CD14-positive monocyte (primary cell): ENCODE results near the gene ERG. TPM values are rescaled to one million over a fixed set of nuclear protein-coding genes. Genes with fewer than 3 reads are reported as not detected.

Experiments used
- DNase-seq, 3 donors: peaks; one replicate each; pipeline ENCODE4 v3.0.0-alpha.2; 2011 to 2022
- H2AFZ ChIP-seq: 2 replicates; pipeline ENCODE4 v1.6.0; 2012; ENCODE audit warnings: mild to moderate bottlenecking, low read depth, low read length, inconsistent platforms; ENCODE audit not compliant: insufficient read depth, poor library complexity, severe bottlenecking
- H3K27ac ChIP-seq, 2 donors: 1 replicate in 1 of 2; 2 replicates in 1 of 2; pipeline ENCODE4 v1.5.1; 2012 to 2013; ENCODE audit warnings: low read length in 2 of 2, control low read depth in 1 of 2, inconsistent platforms in 1 of 2, low read depth in 1 of 2, mild to moderate bottlenecking in 1 of 2
- H3K27me3 ChIP-seq, 2 donors: one replicate each; pipeline versions ENCODE4 v1.6.0 to v1.6.1; 2011 to 2013; ENCODE audit warnings: low read length in 2 of 2; ENCODE audit not compliant: control insufficient read depth in 2 of 2, insufficient read depth in 2 of 2
- H3K36me3 ChIP-seq, 2 donors: replicated peaks in 1 of 2; 1 replicate in 1 of 2; 2 replicates in 1 of 2; pipeline versions ENCODE4 v1.5.1 to v1.6.1; 2012 to 2013; ENCODE audit warnings: low read length in 2 of 2, control low read depth in 1 of 2, inconsistent platforms in 1 of 2, mild to moderate bottlenecking in 1 of 2; ENCODE audit not compliant: insufficient read depth in 2 of 2, control insufficient read depth in 1 of 2
- H3K4me1 ChIP-seq, 2 donors: 1 replicate in 1 of 2; 2 replicates in 1 of 2; pipeline versions ENCODE4 v1.5.1 to v1.6.1; 2012 to 2013; ENCODE audit warnings: low read length in 2 of 2, control low read depth in 1 of 2, inconsistent platforms in 1 of 2, mild to moderate bottlenecking in 1 of 2, moderate library complexity in 1 of 2; ENCODE audit not compliant: insufficient read depth in 2 of 2, control insufficient read depth in 1 of 2
- H3K4me2 ChIP-seq: replicated peaks from 2 replicates; pipeline ENCODE3; 2012; ENCODE audit warnings: low read length, moderate library complexity, mild to moderate bottlenecking; ENCODE audit not compliant: poor library complexity, severe bottlenecking; ENCODE audit errors: extremely low read depth
- H3K4me3 ChIP-seq, 3 experiments: fragments of 200-600 bp in 1 of 3; sonication (generic) in 1 of 3; replicated peaks in 1 of 3; 1 replicate in 2 of 3; 2 replicates in 1 of 3; pipeline ENCODE4 v1.5.1; 2011 to 2013; ENCODE audit warnings: low read length in 3 of 3, mild to moderate bottlenecking in 3 of 3, control low read depth in 2 of 3, low read depth in 2 of 3, inconsistent platforms in 1 of 3, moderate library complexity in 1 of 3
- H3K79me2 ChIP-seq: 2 replicates; pipeline ENCODE4 v1.6.0; 2012; ENCODE audit warnings: mild to moderate bottlenecking, control low read depth, inconsistent platforms, low read length, moderate library complexity; ENCODE audit not compliant: insufficient read depth
- H3K9ac ChIP-seq: 2 replicates; pipeline ENCODE4 v1.6.0; 2017; ENCODE audit warnings: low read length, mild to moderate bottlenecking; ENCODE audit not compliant: insufficient read depth, poor library complexity, severe bottlenecking
- H3K9me3 ChIP-seq, 2 donors: replicated peaks in 1 of 2; 1 replicate in 1 of 2; 2 replicates in 1 of 2; pipeline versions ENCODE4 v1.5.1 to v1.6.1; 2012 to 2013; ENCODE audit warnings: low read length in 2 of 2, control low read depth in 1 of 2; ENCODE audit not compliant: control insufficient read depth in 1 of 2, insufficient read depth in 1 of 2
- H4K20me1 ChIP-seq: 2 replicates; pipeline ENCODE4 v1.6.0; 2012; ENCODE audit warnings: mild to moderate bottlenecking, low read length, control low read depth, moderate library complexity; ENCODE audit not compliant: insufficient read depth
- H3K27ac Mint-ChIP-seq, 7 donors: one replicate each; pipeline ENCODE4 v1.8.0; 2020; ENCODE audit warnings: mild to moderate bottlenecking in 7 of 7, mixed read lengths in 7 of 7, moderate library complexity in 6 of 7, inconsistent platforms in 2 of 7
- H3K27me3 Mint-ChIP-seq, 3 donors: one replicate each; pipeline ENCODE4 v1.8.0; 2021 to 2022; ENCODE audit warnings: low read depth in 3 of 3, mild to moderate bottlenecking in 3 of 3, mixed read lengths in 3 of 3, moderate library complexity in 3 of 3, inconsistent platforms in 1 of 3
- H3K36me3 Mint-ChIP-seq, 2 donors: one replicate each; pipeline ENCODE4 v1.8.0; 2020; ENCODE audit warnings: mixed read lengths in 2 of 2, inconsistent platforms in 1 of 2, mild to moderate bottlenecking in 1 of 2
- H3K4me1 Mint-ChIP-seq: one replicate; pipeline ENCODE4 v1.8.0; 2020; ENCODE audit warnings: mild to moderate bottlenecking, mixed read lengths
- H3K4me3 Mint-ChIP-seq, 2 donors: one replicate each; pipeline ENCODE4 v1.8.0; 2020; ENCODE audit warnings: mild to moderate bottlenecking in 2 of 2, mixed read lengths in 2 of 2, moderate library complexity in 1 of 2
- H3K9me3 Mint-ChIP-seq, 7 donors: one replicate each; pipeline ENCODE4 v1.8.0; 2020 to 2022; ENCODE audit warnings: mixed read lengths in 7 of 7, mild to moderate bottlenecking in 6 of 7, moderate library complexity in 6 of 7, inconsistent platforms in 2 of 7
- WGBS: methylation state at CpG from one replicate; pipeline ENCODE4 v1.1.5; 2013; ENCODE audit warnings: missing lambda C conversion rate; ENCODE audit not compliant: insufficient coverage; 5-methylcytosine and 5-hydroxymethylcytosine counted together
- intact Hi-C, 2 donors: fragments of 100-400 bp; cut with micrococcal nuclease; formaldehyde crosslinking; loops; one replicate each; pipeline versions ENCODE4 v1.15.0 to v1.15.1; 2023
- polyA plus RNA-seq, 3 donors: library from polyadenylated mRNA; depleted of rRNA in 1 of 3; unstranded in 2 of 3; stranded (reverse) in 1 of 3; fragments of 300-500 nt in 2 of 3; fragments of >200 nt in 1 of 3; fragmentation: Illumina TruSeq in 2 of 3; gene quantifications; 1 replicate in 2 of 3; 2 replicates in 1 of 3; pipeline ENCODE4 v1.2.3, GENCODE V29; 2012 to 2021
- TF ChIP-seq, protein P1 (sequence below): fragments of 200-600 bp; IDR thresholded peaks from one replicate; pipeline ENCODE4 v1.8.0; 2022; ENCODE audit warnings: antibody characterized with exemption, mild to moderate bottlenecking

Gene ERG
- polyA plus RNA-seq, 3 donors: 0.16 to 0.22 TPM; not detected in 1

GRCh38 chr21:38542263-38542662 is 44.0 kb upstream of the ERG start:
- DNase-seq: no peak
- Mint-ChIP-seq H3K27ac (no peak overlapping the region), H3K9me3 (no peaks in the 10 kb centered on the region), H3K4me1 (no peaks in the 10 kb centered on the region), H3K4me3 (no peak overlapping the region), H3K27me3 (no peaks in the 10 kb centered on the region), H3K36me3 (no peaks in the 10 kb centered on the region)
- TF ChIP-seq, protein P1, sequence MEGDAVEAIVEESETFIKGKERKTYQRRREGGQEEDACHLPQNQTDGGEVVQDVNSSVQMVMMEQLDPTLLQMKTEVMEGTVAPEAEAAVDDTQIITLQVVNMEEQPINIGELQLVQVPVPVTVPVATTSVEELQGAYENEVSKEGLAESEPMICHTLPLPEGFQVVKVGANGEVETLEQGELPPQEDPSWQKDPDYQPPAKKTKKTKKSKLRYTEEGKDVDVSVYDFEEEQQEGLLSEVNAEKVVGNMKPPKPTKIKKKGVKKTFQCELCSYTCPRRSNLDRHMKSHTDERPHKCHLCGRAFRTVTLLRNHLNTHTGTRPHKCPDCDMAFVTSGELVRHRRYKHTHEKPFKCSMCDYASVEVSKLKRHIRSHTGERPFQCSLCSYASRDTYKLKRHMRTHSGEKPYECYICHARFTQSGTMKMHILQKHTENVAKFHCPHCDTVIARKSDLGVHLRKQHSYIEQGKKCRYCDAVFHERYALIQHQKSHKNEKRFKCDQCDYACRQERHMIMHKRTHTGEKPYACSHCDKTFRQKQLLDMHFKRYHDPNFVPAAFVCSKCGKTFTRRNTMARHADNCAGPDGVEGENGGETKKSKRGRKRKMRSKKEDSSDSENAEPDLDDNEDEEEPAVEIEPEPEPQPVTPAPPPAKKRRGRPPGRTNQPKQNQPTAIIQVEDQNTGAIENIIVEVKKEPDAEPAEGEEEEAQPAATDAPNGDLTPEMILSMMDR: no peak
- H3K4me2 ChIP-seq: no peak overlapping the region
- 96% methylated on average over 4 of the region's 4 CpGs for WGBS
- H3K36me3 ChIP-seq: no peaks in the 10 kb centered on the region
- no peak overlapping the region for H3K4me3 ChIP-seq
- no peak overlapping the region for H3K27ac ChIP-seq
- H3K9me3 ChIP-seq: no peaks in the 10 kb centered on the region
- no peaks in the 10 kb centered on the region for H3K4me1 ChIP-seq
- no peak overlapping the region for H2AFZ ChIP-seq
- H4K20me1 ChIP-seq: no peaks in the 10 kb centered on the region
- no peaks in the 10 kb centered on the region for H3K27me3 ChIP-seq
- no peak overlapping the region for H3K9ac ChIP-seq
- H3K79me2 ChIP-seq: no peaks in the 10 kb centered on the region
- intact Hi-C loops: no loop called here

- Histone ChIP-seq H3K79me2 (no peaks in the 10 kb centered on the region), H3K9ac (no peak overlapping the region), H3K36me3 (no peaks in the 10 kb centered on the region), H3K4me2 (no peak overlapping the region), H3K4me3 (no peak overlapping the region), H2AFZ (no peak overlapping the region), H3K9me3 (no peaks in the 10 kb centered on the region), H3K4me1 (no peaks in the 10 kb centered on the region), H3K27ac (no peak overlapping the region), H4K20me1 (no peaks in the 10 kb centered on the region), H3K27me3 (no peaks in the 10 kb centered on the region)
- TF ChIP-seq, protein P1: no peak
- intact Hi-C loops: no loop called here
- no peaks in the 10 kb centered on the region for H3K4me1 Mint-ChIP-seq
- H3K27ac Mint-ChIP-seq: peak overlapping the region in 1 of 7 donors; percentile 57
- H3K9me3 Mint-ChIP-seq: no peaks in the 10 kb centered on the region
- no peaks in the 10 kb centered on the region for H3K27me3 Mint-ChIP-seq
- no peak overlapping the region for H3K4me3 Mint-ChIP-seq
- H3K36me3 Mint-ChIP-seq: no peaks in the 10 kb centered on the region
- no peak for DNase-seq
- no CpG with 5 or more reads among the region's 1 CpG for WGBS
These were observed 40.1 kb upstream of the ERG start for GRCh38 chr21:38538353-38538752.
